ENCODE data around the gene ERLEC1. TPM values are rescaled to one million over a fixed set of nuclear protein-coding genes. Genes with fewer than 3 reads are reported as not detected.
"Not testable (repeated sequence)": the region's sequence is repeated elsewhere in the genome, so short reads cannot be mapped to it uniquely, and the experiment has no call there.

The ERLEC1 gene
- total RNA-seq, 1 donor: 72.1 TPM

DNA sequence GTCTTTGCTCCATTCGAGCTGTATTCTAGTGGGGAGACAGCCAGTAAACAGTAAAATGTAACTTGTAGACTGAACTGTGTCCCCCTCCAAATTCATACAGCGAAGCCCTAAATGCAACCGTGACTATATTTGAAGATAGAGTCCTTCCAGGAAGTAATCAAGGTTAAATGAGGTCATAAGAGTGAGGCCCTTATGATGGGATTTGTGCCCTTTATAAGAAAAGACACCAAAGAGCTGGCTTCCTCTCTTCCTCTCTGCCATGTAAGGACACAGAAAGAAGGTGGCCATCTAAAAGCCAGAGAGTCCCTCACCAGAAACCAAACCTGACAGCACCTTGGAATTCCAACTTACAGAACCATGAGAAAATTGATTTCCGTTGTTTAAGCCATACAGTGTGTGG lies 41.5 kb downstream of the ERLEC1 start:
- TF ChIP-seq, protein P1, sequence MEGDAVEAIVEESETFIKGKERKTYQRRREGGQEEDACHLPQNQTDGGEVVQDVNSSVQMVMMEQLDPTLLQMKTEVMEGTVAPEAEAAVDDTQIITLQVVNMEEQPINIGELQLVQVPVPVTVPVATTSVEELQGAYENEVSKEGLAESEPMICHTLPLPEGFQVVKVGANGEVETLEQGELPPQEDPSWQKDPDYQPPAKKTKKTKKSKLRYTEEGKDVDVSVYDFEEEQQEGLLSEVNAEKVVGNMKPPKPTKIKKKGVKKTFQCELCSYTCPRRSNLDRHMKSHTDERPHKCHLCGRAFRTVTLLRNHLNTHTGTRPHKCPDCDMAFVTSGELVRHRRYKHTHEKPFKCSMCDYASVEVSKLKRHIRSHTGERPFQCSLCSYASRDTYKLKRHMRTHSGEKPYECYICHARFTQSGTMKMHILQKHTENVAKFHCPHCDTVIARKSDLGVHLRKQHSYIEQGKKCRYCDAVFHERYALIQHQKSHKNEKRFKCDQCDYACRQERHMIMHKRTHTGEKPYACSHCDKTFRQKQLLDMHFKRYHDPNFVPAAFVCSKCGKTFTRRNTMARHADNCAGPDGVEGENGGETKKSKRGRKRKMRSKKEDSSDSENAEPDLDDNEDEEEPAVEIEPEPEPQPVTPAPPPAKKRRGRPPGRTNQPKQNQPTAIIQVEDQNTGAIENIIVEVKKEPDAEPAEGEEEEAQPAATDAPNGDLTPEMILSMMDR (IDR thresholded peaks at IDR 0.05; ENCODE audit: insufficient read depth, low read length): no peak
- DNase-seq (ENCODE audit: low read depth): no peak
- no peak overlapping the region for H3K4me3 ChIP-seq (ENCODE audit: low read depth, low read length)

DNA sequence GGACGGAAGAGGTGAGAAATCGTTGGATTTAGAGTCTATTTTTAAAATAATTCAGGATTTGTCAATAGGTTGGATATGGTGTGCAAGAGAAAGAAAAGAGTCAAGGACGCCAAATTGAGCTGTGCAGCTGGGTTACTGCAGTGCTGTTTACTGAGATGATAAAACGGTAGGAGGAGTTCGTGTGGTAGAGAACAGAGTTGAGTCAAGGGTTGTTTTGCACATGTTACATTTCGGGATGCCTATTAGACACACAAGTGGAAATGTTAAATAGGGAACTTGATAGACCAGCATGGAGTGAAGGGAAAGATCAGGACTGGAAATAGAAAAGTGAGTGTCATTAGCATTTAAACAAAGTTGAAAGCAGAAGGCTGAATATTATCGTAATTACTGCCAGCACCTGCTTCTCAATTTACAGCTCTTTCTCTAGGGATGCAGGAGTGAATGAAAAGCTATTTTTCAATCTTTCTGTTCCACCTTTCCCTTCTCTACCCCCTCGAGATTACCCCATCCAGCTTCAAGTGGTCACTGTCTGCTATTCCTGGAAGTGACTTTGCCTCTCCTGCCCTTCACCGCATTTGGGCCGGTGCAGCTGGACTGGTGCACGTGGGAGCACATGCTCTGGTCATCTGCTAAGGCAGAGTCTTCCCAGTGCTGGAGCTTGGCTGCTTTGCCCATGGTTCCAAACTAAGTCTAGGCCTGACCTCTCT lies 42.6 kb downstream of the ERLEC1 start:
- TF ChIP-seq, protein P1 (IDR thresholded peaks at IDR 0.05; ENCODE audit: insufficient read depth, low read length): no peak
- H3K4me3 ChIP-seq (ENCODE audit: low read depth, low read length): no peak overlapping the region
- DNase-seq (ENCODE audit: low read depth): no peak

DNA sequence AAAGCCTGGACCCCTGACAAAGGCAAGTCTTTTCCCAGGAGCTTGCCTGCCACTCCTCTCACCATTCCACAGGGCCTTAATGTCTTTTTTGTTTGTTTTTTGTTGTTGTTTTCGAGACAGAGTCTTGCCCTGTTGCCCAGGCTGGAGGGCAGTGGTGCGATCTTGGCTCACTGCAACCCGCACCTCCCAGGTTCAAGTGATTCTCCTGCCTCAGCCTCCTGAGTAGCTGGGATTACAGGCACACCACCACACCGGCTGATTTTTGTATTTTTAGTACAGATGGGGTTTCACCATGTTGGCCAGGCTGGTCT lies 43.1 kb downstream of the ERLEC1 start:
- not testable (repeated sequence) for DNase-seq (ENCODE audit: low read depth); H3K4me3 ChIP-seq (ENCODE audit: low read depth, low read length)

DNA sequence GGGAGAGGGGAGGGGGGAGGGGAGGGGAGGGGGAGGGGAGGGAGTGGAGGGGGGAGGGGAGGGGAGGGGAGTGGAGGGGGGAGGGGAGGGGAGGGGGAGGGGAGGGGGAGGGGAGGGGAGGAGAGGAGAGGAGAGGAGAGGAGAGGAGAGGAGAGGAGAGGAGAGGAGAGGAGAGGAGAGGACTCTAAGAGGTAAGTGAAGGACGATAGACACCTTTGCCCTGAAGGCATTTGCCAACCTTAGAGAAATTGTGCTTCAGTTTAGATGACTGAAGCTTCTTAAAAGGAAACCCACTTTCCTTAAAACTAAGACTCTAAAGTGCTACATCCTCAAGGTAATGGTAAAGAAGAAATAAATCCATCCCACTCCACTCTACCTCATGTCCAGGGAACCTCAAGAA lies 53.7 kb downstream of the ERLEC1 start:
- H3K4me3 ChIP-seq (ENCODE audit: low read depth, low read length): no peak overlapping the region
- TF ChIP-seq, protein P1 (IDR thresholded peaks at IDR 0.05; ENCODE audit: insufficient read depth, low read length): no peak
- DNase-seq (ENCODE audit: low read depth): no peak

DNA sequence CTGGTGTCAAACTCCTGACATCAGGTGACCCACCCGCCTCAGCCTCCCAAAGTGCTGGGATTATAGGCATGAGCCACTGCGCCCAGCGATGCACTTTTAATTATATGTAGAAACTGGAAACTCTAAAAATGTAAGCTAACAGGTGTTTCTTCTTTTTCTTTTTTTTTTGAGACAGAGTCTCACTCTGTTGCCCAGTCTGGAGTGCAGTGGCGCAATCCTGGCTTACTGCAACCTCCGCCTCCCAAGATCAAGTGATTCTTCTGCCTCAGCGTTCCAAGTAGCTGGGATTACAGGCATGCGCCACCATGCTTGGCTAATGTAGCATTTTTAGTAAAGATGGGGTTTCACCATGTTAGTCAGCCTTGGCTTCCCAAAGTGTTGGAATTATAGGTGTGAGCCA lies 54.8 kb downstream of the ERLEC1 start:
- H3K4me3 ChIP-seq (ENCODE audit: low read depth, low read length); DNase-seq (ENCODE audit: low read depth): not testable (repeated sequence)

DNA sequence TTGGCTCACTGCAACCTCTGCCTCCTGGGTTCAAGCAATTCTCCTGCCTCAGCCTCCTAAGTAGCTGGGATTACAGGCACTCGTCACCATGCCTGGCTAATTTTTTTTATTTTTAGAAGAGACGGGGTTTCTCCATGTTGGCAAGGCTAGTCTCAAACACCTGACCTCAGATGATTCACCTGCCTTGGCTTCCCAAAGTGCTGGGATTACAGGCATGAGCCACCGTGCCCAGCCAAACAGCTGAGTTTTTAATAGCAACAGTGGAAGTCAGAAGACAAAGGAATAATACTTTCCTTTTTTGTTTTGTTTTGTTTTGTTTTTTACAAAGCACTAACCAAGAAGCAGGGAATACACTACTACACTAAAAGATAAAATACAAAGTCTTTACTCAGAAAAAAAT lies 56.0 kb downstream of the ERLEC1 start:
- TF ChIP-seq, protein P1 (IDR thresholded peaks at IDR 0.05; ENCODE audit: insufficient read depth, low read length): no peak
- no peak overlapping the region for H3K4me3 ChIP-seq (ENCODE audit: low read depth, low read length)
- no peak for DNase-seq (ENCODE audit: low read depth)

DNA sequence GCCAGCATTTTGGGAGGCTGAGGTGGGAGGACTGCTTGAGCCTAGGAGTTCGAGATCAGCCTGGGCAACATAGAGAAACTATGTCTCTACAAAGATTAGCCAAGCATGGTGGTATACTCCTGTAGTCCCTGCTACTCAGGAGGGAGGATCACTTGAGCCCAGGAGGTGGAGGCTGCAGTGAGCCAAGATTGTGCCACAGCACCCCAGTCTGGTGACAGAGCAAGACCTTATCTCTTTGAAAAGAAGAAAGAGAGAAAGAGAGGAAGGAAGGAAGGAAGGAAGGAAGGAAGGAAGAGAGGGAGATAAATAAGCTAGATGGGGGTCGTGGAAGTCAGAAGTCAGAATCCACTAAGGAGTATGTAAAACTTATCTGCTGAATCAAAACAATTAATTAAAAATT lies 56.8 kb downstream of the ERLEC1 start:
- H3K4me3 ChIP-seq (ENCODE audit: low read depth, low read length): no peak overlapping the region
- TF ChIP-seq, protein P1 (IDR thresholded peaks at IDR 0.05; ENCODE audit: insufficient read depth, low read length): no peak
- no peak for DNase-seq (ENCODE audit: low read depth)

DNA sequence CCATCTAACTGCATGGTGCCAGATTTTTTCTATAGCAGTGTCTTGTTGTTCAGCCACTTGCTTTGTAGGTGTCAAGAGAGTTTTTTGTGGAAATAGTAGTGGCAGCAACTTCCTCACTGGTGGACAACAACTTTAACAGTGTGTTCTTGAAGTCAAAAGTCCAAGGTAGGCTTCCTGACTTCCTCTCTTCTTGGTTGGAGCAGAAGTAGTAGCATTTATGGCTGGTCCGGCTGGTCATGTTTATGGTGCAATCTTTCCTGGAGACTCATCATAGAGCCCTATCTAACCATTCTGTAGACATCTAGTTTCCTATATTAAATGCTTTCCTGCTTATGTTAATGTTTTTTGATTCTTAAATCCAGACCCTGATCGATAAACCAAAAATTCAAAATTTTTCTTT lies 61.2 kb downstream of the ERLEC1 start:
- H3K4me3 ChIP-seq (ENCODE audit: low read depth, low read length): no peak overlapping the region
- TF ChIP-seq, protein P1 (IDR thresholded peaks at IDR 0.05; ENCODE audit: insufficient read depth, low read length): no peak
- no peak for DNase-seq (ENCODE audit: low read depth)

DNA sequence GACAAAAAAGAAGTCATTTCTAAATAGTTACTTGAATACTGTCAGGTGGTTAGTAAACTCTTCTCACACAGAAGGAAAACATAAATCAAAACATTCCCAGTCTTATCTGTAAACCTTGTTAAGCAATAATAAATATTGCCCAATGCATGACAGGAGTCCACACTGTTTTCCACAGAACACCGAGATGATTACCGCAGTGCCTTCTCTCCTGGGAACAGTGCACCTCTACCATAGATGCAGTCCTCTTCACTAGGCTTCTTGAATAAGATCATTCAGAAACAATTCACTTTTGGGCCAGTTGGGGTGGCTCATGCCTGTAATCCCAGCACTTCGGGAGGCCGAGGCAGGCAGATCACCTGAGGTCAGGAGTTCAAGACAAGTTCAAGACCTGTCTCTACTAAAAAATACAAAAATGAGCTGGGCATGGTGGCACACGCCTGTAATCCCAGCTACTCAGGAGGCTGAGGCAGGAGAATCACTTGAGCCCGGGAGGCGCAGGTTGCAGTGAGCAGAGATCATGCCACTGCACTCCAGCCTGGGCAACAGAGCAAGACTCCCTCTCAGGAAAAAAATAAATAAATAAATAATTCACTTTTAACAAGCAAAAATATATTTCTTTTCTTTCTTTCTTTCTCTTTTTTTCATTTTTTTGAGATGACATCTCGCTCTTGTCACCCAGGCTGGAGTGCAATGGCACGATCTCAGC lies 64.4 kb downstream of the ERLEC1 start:
- not testable (repeated sequence) for DNase-seq (ENCODE audit: low read depth); H3K4me3 ChIP-seq (ENCODE audit: low read depth, low read length)

Measured in fibroblast of the aortic adventitia (primary cell).